Transverse colon (tissue), 4 donors: ENCODE data around the gene MED17. TPM values are rescaled to one million over a fixed set of nuclear protein-coding genes. Genes with fewer than 3 reads are reported as not detected.

ENCODE experiments used
- DNase-seq: peaks from one replicate; pipeline ENCODE4 v3.0.0-alpha.2; 2019
- H3K27ac ChIP-seq, 4 donors: fragments of 200-600 bp; sonication (generic); 2 replicates each; pipeline ENCODE4 v1.5.1; 2016 to 2018; ENCODE audit warnings: inconsistent platforms in 4 of 4
- H3K27me3 ChIP-seq: fragments of 200-600 bp; sonication (generic); 2 replicates; pipeline ENCODE4 v1.5.1; 2017; ENCODE audit warnings: inconsistent platforms
- H3K36me3 ChIP-seq, 4 donors: fragments of 200-600 bp; sonication (generic); 2 replicates each; pipeline ENCODE4 v1.5.1; 2017 to 2019; ENCODE audit warnings: inconsistent platforms in 4 of 4
- H3K4me1 ChIP-seq, 4 donors: fragments of 200-600 bp; sonication (generic); 2 replicates each; pipeline ENCODE4 v1.5.1; 2017 to 2020; ENCODE audit warnings: inconsistent platforms in 4 of 4
- H3K4me3 ChIP-seq, 4 donors: fragments of 200-600 bp; sonication (generic); 1 replicate in 1 of 4; 2 replicates in 3 of 4; pipeline versions ENCODE4 v1.5.1 to v1.6.1; 2017 to 2019; ENCODE audit warnings: inconsistent platforms in 4 of 4
- H3K9me3 ChIP-seq, 2 donors: fragments of 200-600 bp; sonication (generic); 2 replicates each; pipeline ENCODE4 v1.5.1; 2017 to 2019; ENCODE audit warnings: inconsistent platforms in 2 of 2
- CTCF ChIP-seq, 5 experiments: fragments of 200-600 bp in 3 of 5; fragments of 450-650 bp in 2 of 5; sonication (generic) in 3 of 5; IDR thresholded peaks; 1 replicate in 2 of 5; 2 replicates in 3 of 5; pipeline ENCODE4 v1.5.1; 2016 to 2017; ENCODE audit warnings: antibody characterized with exemption in 5 of 5, inconsistent platforms in 3 of 5, mild to moderate bottlenecking in 2 of 5, moderate library complexity in 1 of 5
- EP300 ChIP-seq: sonication (generic); formaldehyde crosslinking; IDR thresholded peaks from one replicate; pipeline ENCODE4 v1.6.1; 2017; ENCODE audit warnings: antibody characterized with exemption, low read depth
- POLR2A ChIP-seq: fragments of 450-650 bp; IDR thresholded peaks from one replicate; pipeline ENCODE4 v1.6.1; 2016; ENCODE audit warnings: antibody characterized with exemption, mild to moderate bottlenecking, moderate library complexity
- POLR2AphosphoS5 ChIP-seq, 3 donors: sonication (generic); formaldehyde crosslinking; IDR thresholded peaks; one replicate each; pipeline ENCODE4 v1.6.1; 2016; ENCODE audit warnings: antibody characterized with exemption in 3 of 3
- WGBS, 2 donors: methylation state at CpG; one replicate each; pipeline ENCODE4 v1.1.5; 2018; ENCODE audit warnings: low coverage in 1 of 2; 5-methylcytosine and 5-hydroxymethylcytosine counted together
- in situ Hi-C, 4 donors: fragments of 200-750 bp; cut with MboI; loops; one replicate each; pipeline versions ENCODE4 v1.15.0 to v1.15.1; 2017; ENCODE audit warnings: low sequenced_read_pairs in 3 of 4, low pct_ligation_motif_present in 1 of 4, low pct_unique_long_range_greater_than_20kb in 1 of 4
- intact Hi-C: fragments of 100-400 bp; cut with DNase I; formaldehyde crosslinking; loops from one replicate; pipeline ENCODE4 v1.15.1; 2023; ENCODE audit warnings: low total_unique reads
- small RNA-seq, 4 donors: library from RNA; depleted of rRNA; stranded (forward); fragments of <200 nt; gene quantifications; one replicate each; pipeline ENCODE3, GENCODE V24; 2016
- total RNA-seq, 4 donors: library from RNA; depleted of rRNA; stranded (reverse); fragments of >200 nt; gene quantifications; one replicate each; pipeline ENCODE4 v1.1.0, GENCODE V29; 2016

MED17 gene
- total RNA-seq, 4 donors from 2014 or later: 17.1 to 29.1 (median 25.1) TPM

GRCh38 chr11:93861808-93862207, 77.7 kb downstream of the MED17 start:
- no peak for DNase-seq
- in situ Hi-C loops (no loop called here), intact Hi-C loops (no loop called here)
- H3K9me3 ChIP-seq: no peaks in the 10 kb centered on the region
- no peaks in the 10 kb centered on the region for H3K27me3 ChIP-seq
- no peaks in the 10 kb centered on the region for H3K36me3 ChIP-seq
- no peak for TF ChIP-seq POLR2A
- TF ChIP-seq POLR2AphosphoS5 (IDR thresholded peaks at IDR 0.05): no peak
- TF ChIP-seq CTCF (IDR thresholded peaks at IDR 0.05): no peak
- no peak for TF ChIP-seq EP300
- H3K27ac ChIP-seq: no peak overlapping the region
- H3K4me3 ChIP-seq: no peak overlapping the region
- WGBS, 2 donors: 40 to 57% methylated on average over 1 to 4 of the region's 4 CpGs
- no peaks in the 10 kb centered on the region for H3K4me1 ChIP-seq

Small RNA genes lying within 50 kb of the gene (small RNA-seq; reads per million reads assigned to genes)
- gene RF00019 (0 reads per million in 4 donors), gene SNORA40 (0 reads per million in 4 donors)

Other genes with a start within 250 kb of the MED17 start
- 10 to 100 TPM in 3 of 4 donors, not detected in 1; 33.3 to 80.4 (median 37.0) TPM for gene SMCO4, start 240.9 kb upstream of the MED17 start, total RNA-seq
- 10 to 100 TPM in 3 of 4 donors, 1 to 10 TPM in 1; 5.6 to 15.5 (median 13.8) TPM for gene CEP295, start 122.6 kb upstream of the MED17 start, total RNA-seq
- gene TAF1D, start 42.8 kb upstream of the MED17 start, total RNA-seq: 100 to 1,000 TPM; 105 to 444 (median 166) TPM
- 100 to 1,000 TPM in 2 of 4 donors, 10 to 100 TPM in 2; 33.3 to 160 (median 105) TPM for gene C11orf54, start 42.6 kb upstream of the MED17 start, total RNA-seq
- gene VSTM5, start 66.3 kb downstream of the MED17 start, total RNA-seq: 1 to 10 TPM in 2 of 4 donors, under 1 TPM in 1, not detected in 1; 0.96 to 3.4 (median 1.1) TPM
- gene HEPHL1, start 237.1 kb downstream of the MED17 start, total RNA-seq: not detected